H1 (cell line): Measurements from ENCODE around the gene GALP. TPM values are rescaled to one million over a fixed set of nuclear protein-coding genes. Genes with fewer than 3 reads are reported as not detected.

Experiments
- CTCF ChIA-PET: fragments of 300-600 bp; sonication (Branson Sonifier 250); formaldehyde crosslinking; loops from one replicate; lab custom pipeline; 2021; ENCODE audit not compliant: partially characterized antibody; lab: Charles Lee
- POLR2A ChIA-PET: fragments of 300-600 bp; sonication (Branson Sonifier 250); formaldehyde crosslinking; loops from one replicate; lab custom pipeline; 2021; ENCODE audit warnings: inconsistent platforms; ENCODE audit not compliant: partially characterized antibody; lab: Charles Lee
- DNase-seq, 2 experiments: peaks; one replicate each; pipeline versions ENCODE4 v3.0.0 to v3.0.0-alpha.2; 2010 to 2022; ENCODE audit warnings: low spot score in 2 of 2, low read depth in 1 of 2, mixed read lengths in 1 of 2
- FAIRE-seq: peaks from 2 replicates; lab custom pipeline; 2011; peaks lifted over from hg19 to GRCh38; lab: Jason Lieb, UNC
- H2AFZ ChIP-seq: 2 replicates; pipeline ENCODE4 v1.8.1; 2012; ENCODE audit warnings: low read length, inconsistent platforms
- H2AK5ac ChIP-seq: 2 replicates; pipeline ENCODE4 v1.6.1; 2013; ENCODE audit warnings: low read depth, low read length
- H2BK120ac ChIP-seq: replicated peaks from 2 replicates; pipeline ENCODE3; 2013; ENCODE audit warnings: low read depth, low read length, inconsistent platforms
- H2BK12ac ChIP-seq: 2 replicates; pipeline ENCODE4 v1.6.1; 2013; ENCODE audit warnings: low read depth, low read length
- H2BK15ac ChIP-seq: 2 replicates; pipeline ENCODE4 v1.6.1; 2013; ENCODE audit warnings: low read length
- H2BK20ac ChIP-seq: 2 replicates; pipeline ENCODE4 v1.6.1; 2013; ENCODE audit warnings: low read length
- H2BK5ac ChIP-seq: 2 replicates; pipeline ENCODE4 v1.6.1; 2013; ENCODE audit warnings: low read depth, low read length
- H3K14ac ChIP-seq: 2 replicates; pipeline ENCODE4 v1.6.1; 2013; ENCODE audit warnings: inconsistent platforms; ENCODE audit not compliant: insufficient read length
- H3K18ac ChIP-seq: 2 replicates; pipeline ENCODE4 v1.6.1; 2013; ENCODE audit warnings: low read length; ENCODE audit errors: extremely low read depth
- H3K23ac ChIP-seq: 2 replicates; pipeline ENCODE4 v1.6.1; 2013; ENCODE audit warnings: inconsistent platforms; ENCODE audit not compliant: insufficient read length
- H3K23me2 ChIP-seq: 2 replicates; pipeline ENCODE4 v1.6.1; 2013; ENCODE audit warnings: low read depth, low read length
- H3K27ac ChIP-seq: 2 replicates; pipeline ENCODE4 v1.6.1; 2011; ENCODE audit warnings: low read depth, low read length, inconsistent platforms
- H3K27me3 ChIP-seq, 4 experiments: replicated peaks in 1 of 4; 1 replicate in 1 of 4; 2 replicates in 3 of 4; pipeline versions ENCODE4 v1.6.1 to v1.8.1; 2011 to 2013; ENCODE audit warnings: low read length in 3 of 4, mild to moderate bottlenecking in 3 of 4, inconsistent platforms in 2 of 4, mixed read lengths in 2 of 4, moderate library complexity in 1 of 4; ENCODE audit not compliant: control insufficient read depth in 3 of 4, insufficient read depth in 3 of 4; ENCODE audit errors: extremely low read depth in 1 of 4
- H3K36me3 ChIP-seq, 4 experiments: 2 replicates each; pipeline versions ENCODE4 v1.6.1 to v1.8.1; 2011 to 2013; ENCODE audit warnings: mild to moderate bottlenecking in 4 of 4, low read length in 3 of 4, moderate library complexity in 2 of 4, control low read depth in 1 of 4, inconsistent platforms in 1 of 4; ENCODE audit not compliant: insufficient read depth in 4 of 4, control insufficient read depth in 2 of 4
- H3K4ac ChIP-seq: replicated peaks from 2 replicates; pipeline ENCODE3; 2013; ENCODE audit warnings: low read length, low read depth, mixed read lengths, inconsistent platforms; ENCODE audit not compliant: insufficient read length
- H3K4me1 ChIP-seq, 4 experiments: replicated peaks in 1 of 4; 1 replicate in 1 of 4; 2 replicates in 3 of 4; pipeline versions ENCODE4 v1.6.1 to v1.8.1; 2011 to 2013; ENCODE audit warnings: low read length in 3 of 4, inconsistent platforms in 2 of 4, mixed read lengths in 1 of 4; ENCODE audit not compliant: insufficient read depth in 4 of 4, control insufficient read depth in 3 of 4
- H3K4me2 ChIP-seq, 2 experiments: 2 replicates each; pipeline versions ENCODE4 v1.6.1 to v1.8.1; 2011 to 2013; ENCODE audit warnings: low read depth in 2 of 2, low read length in 2 of 2, control low read depth in 1 of 2, inconsistent platforms in 1 of 2, mild to moderate bottlenecking in 1 of 2; ENCODE audit not compliant: insufficient read depth in 1 of 2
- H3K4me3 ChIP-seq, 4 experiments: fragments of 200-600, 300-600 bp in 1 of 4; sonication (generic), shearing (Covaris generic), sonication (Bioruptor Twin) in 1 of 4; 2 replicates each; pipeline versions ENCODE4 v1.5.1 to v1.8.1; 2011 to 2016; ENCODE audit warnings: low read length in 4 of 4, low read depth in 3 of 4, control low read depth in 2 of 4, inconsistent platforms in 2 of 4, mild to moderate bottlenecking in 2 of 4, mixed read lengths in 1 of 4, moderate library complexity in 1 of 4; ENCODE audit not compliant: insufficient read depth in 2 of 4; ENCODE audit errors: extremely low read depth in 1 of 4
- H3K56ac ChIP-seq: replicated peaks from 2 replicates; pipeline ENCODE3; 2013; ENCODE audit warnings: low read depth, mild to moderate bottlenecking, mixed read lengths, low read length, inconsistent platforms; ENCODE audit not compliant: insufficient read length
- H3K79me1 ChIP-seq: 2 replicates; pipeline ENCODE4 v1.6.1; 2013; ENCODE audit warnings: low read depth, low read length, control low read depth
- H3K79me2 ChIP-seq, 2 experiments: 2 replicates each; pipeline versions ENCODE4 v1.6.1 to v1.8.1; 2012 to 2013; ENCODE audit warnings: low read length in 2 of 2, mild to moderate bottlenecking in 2 of 2, inconsistent platforms in 1 of 2; ENCODE audit not compliant: insufficient read depth in 2 of 2, control insufficient read depth in 1 of 2
- H3K9ac ChIP-seq, 4 experiments: replicated peaks in 1 of 4; 1 replicate in 1 of 4; 2 replicates in 3 of 4; pipeline versions ENCODE4 v1.6.1 to v1.8.1; 2011 to 2013; ENCODE audit warnings: low read depth in 3 of 4, low read length in 3 of 4, control low read depth in 2 of 4, mild to moderate bottlenecking in 2 of 4, moderate library complexity in 2 of 4, inconsistent platforms in 1 of 4; ENCODE audit errors: extremely low read depth in 1 of 4
- H3K9me3 ChIP-seq, 2 experiments: 2 replicates each; pipeline versions ENCODE4 v1.6.1 to v1.8.1; 2012 to 2013; ENCODE audit warnings: mild to moderate bottlenecking in 2 of 2, moderate library complexity in 2 of 2, control low read depth in 1 of 2, inconsistent platforms in 1 of 2, low read depth in 1 of 2, low read length in 1 of 2, mixed read lengths in 1 of 2; ENCODE audit not compliant: insufficient read depth in 2 of 2
- H4K20me1 ChIP-seq, 2 experiments: replicated peaks in 1 of 2; 2 replicates each; pipeline versions ENCODE3 to v1.8.1; 2011 to 2013; ENCODE audit warnings: inconsistent platforms in 2 of 2, low read length in 2 of 2, mild to moderate bottlenecking in 1 of 2; ENCODE audit not compliant: insufficient read depth in 2 of 2, control insufficient read depth in 1 of 2
- H4K5ac ChIP-seq: 2 replicates; pipeline ENCODE4 v1.6.1; 2013; ENCODE audit warnings: low read length, low read depth, mixed read lengths, inconsistent platforms; ENCODE audit not compliant: insufficient read length
- H4K8ac ChIP-seq: 2 replicates; pipeline ENCODE4 v1.8.0; 2013; ENCODE audit warnings: mild to moderate bottlenecking, moderate library complexity, low read length, inconsistent platforms; ENCODE audit not compliant: insufficient read depth; ENCODE audit errors: extremely low read depth
- H4K91ac ChIP-seq: replicated peaks from 2 replicates; pipeline ENCODE3; 2013; ENCODE audit warnings: low read length, mixed read lengths, inconsistent platforms; ENCODE audit not compliant: insufficient read length
- EP300 ChIP-seq, 2 experiments: IDR thresholded peaks; 1 replicate in 1 of 2; 2 replicates in 1 of 2; pipeline ENCODE4 v1.6.1; 2011 to 2012; ENCODE audit warnings: low read depth in 2 of 2, low read length in 2 of 2, mild to moderate bottlenecking in 2 of 2, borderline replicate concordance in 1 of 2, inconsistent platforms in 1 of 2, moderate library complexity in 1 of 2
- HDAC2 ChIP-seq, 2 experiments: fragments of 300-600 bp in 1 of 2; sonication (generic) in 1 of 2; IDR thresholded peaks; 2 replicates each; pipeline ENCODE4 v1.6.1; 2011 to 2012; ENCODE audit warnings: low read depth in 2 of 2, low read length in 2 of 2, mild to moderate bottlenecking in 2 of 2, moderate library complexity in 2 of 2, borderline replicate concordance in 1 of 2, inconsistent platforms in 1 of 2
- JUN ChIP-seq: IDR thresholded peaks from 2 replicates; pipeline ENCODE4 v1.6.1; 2011; ENCODE audit warnings: low read depth, mild to moderate bottlenecking, improper control_type of control experiment, low read length
- KDM1A ChIP-seq: fragments of 200-600, 300-600 bp; sonication (generic); IDR thresholded peaks from 2 replicates; pipeline ENCODE4 v1.7.1; 2016; ENCODE audit warnings: mild to moderate bottlenecking, low read length, borderline replicate concordance
- MAFK ChIP-seq: IDR thresholded peaks from 2 replicates; pipeline ENCODE4 v1.6.1; 2012; ENCODE audit warnings: low read depth, mild to moderate bottlenecking, improper control_type of control experiment, low read length
- RAD21 ChIP-seq, 2 experiments: IDR thresholded peaks in 1 of 2; conservative IDR thresholded peaks in 1 of 2; 2 replicates each; pipeline ENCODE4 v1.6.1; 2011; ENCODE audit warnings: low read depth in 2 of 2, low read length in 2 of 2, improper control_type of control experiment in 1 of 2, inconsistent platforms in 1 of 2, mild to moderate bottlenecking in 1 of 2, moderate library complexity in 1 of 2
- RNF2 ChIP-seq: fragments of 200-900, 300-1000 bp; sonication (generic); IDR thresholded peaks from 2 replicates; pipeline ENCODE4 v1.7.1; 2016; ENCODE audit warnings: borderline replicate concordance, low read depth, mild to moderate bottlenecking, antibody characterized with exemption, low read length; ENCODE audit not compliant: poor library complexity, severe bottlenecking; ENCODE audit errors: missing control alignments
- SIRT6 ChIP-seq: IDR thresholded peaks from one replicate; pipeline ENCODE4 v1.7.1; 2012; ENCODE audit warnings: low read length, inconsistent platforms
- SUZ12 ChIP-seq: fragments of 200-600 bp; sonication (generic); IDR thresholded peaks from 2 replicates; pipeline ENCODE4 v1.6.1; 2012; ENCODE audit warnings: mild to moderate bottlenecking, inconsistent platforms, low read length, moderate library complexity, mixed read lengths
- TAF1 ChIP-seq: IDR thresholded peaks from 2 replicates; pipeline ENCODE4 v1.6.1; 2011; ENCODE audit warnings: mild to moderate bottlenecking, low read depth, low read length
- WGBS, 2 experiments: shearing (Covaris generic) in 1 of 2; methylation state at CpG; one replicate each; pipeline versions ENCODE4 v1.1.6 to v1.1.7; 2013 to 2015; ENCODE audit warnings: low lambda C conversion rate in 2 of 2, mixed read lengths in 2 of 2, inconsistent platforms in 1 of 2, low coverage in 1 of 2, missing lambda C conversion rate in 1 of 2; ENCODE audit not compliant: insufficient replicate concordance in 2 of 2, insufficient coverage in 1 of 2, insufficient read length in 1 of 2; ENCODE audit errors: extremely low coverage in 1 of 2, missing lambda C conversion rate in 1 of 2; 5-methylcytosine and 5-hydroxymethylcytosine counted together
- polyA plus RNA-seq, 7 experiments: library from polyadenylated mRNA; depleted of rRNA in 3 of 7; stranded (reverse) in 5 of 7; unstranded in 2 of 7; fragments of >200 nt in 5 of 7; fragments of 200-250 nt in 2 of 7; gene quantifications; 1 replicate in 5 of 7; 2 replicates in 1 of 7; 4 replicates in 1 of 7; pipeline versions ENCODE4 v1.2.1 to v1.2.3, GENCODE V29; 2011 to 2013; ENCODE audit warnings: missing spikeins in 2 of 7, mixed read lengths in 2 of 7
- total RNA-seq: library from RNA; stranded (reverse); fragmentation: NEBNext Ultra II Directional; extraction: Animal tissue kit (Norgen Biotek cat#: 25700); gene quantifications from 2 replicates; pipeline ENCODE4 v1.2.1, GENCODE V29; 2021
- TF ChIP-seq, protein P1 (sequence below): IDR thresholded peaks from 2 replicates; pipeline ENCODE4 v1.6.1; 2012; ENCODE audit warnings: low read length, inconsistent platforms

Gene GALP
- total and polyA plus RNA-seq, 2 of the 8 experiments (the other 6 are each of a cell fraction or from before 2014, with no cell fraction given): 0.14 TPM; not detected in 1

DNA sequence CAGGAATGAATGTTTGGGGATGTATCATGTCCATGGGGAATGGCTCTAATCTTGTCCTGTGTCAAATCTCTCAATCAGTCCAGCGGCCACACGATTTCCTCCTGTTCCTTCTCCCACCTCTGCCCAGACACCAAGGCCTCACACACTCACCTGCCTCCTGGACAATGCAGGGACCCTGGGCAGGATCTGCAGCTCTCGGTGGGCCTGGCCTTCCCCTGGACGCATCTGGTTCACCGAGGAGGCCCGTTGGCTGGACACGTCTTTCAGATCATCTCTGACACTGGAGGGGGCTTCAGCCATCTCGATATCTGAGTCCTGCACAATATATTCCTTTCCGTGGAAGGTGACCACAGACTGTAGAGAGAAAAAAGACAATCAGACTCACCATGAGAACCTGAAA, 47.7 kb downstream of the GALP start:
- H2BK120ac ChIP-seq: no peak overlapping the region
- no peaks in the 10 kb centered on the region for H3K4me1 ChIP-seq
- no peak overlapping the region for H4K91ac ChIP-seq
- H4K8ac ChIP-seq: no peak overlapping the region
- FAIRE-seq (no peak), DNase-seq (no peak)
- no peak overlapping the region for H3K9ac ChIP-seq
- no peak overlapping the region for H2BK20ac ChIP-seq
- WGBS, 2 experiments: 86% methylated on average over 9 of the region's 9 CpGs; no CpG with 5 or more reads in 1 of the 2 experiments
- H3K27me3 ChIP-seq: no peaks in the 10 kb centered on the region
- no peak overlapping the region for H2BK5ac ChIP-seq
- H3K23ac ChIP-seq: no peak overlapping the region
- H3K23me2 ChIP-seq: 0 out of 2 replicates have a peak, but pooled peaks cover 2% of the 10 kb centered on the region
- no peak overlapping the region for H3K56ac ChIP-seq
- ChIA-PET POLR2A (no interaction called here), CTCF (interaction anchor here (0.8 to 4.9 kb wide), 17 partner anchors 9 to 157 kb away, joined by 3 to 31 read pairs (median 4); no protein-coding TSS in a partner anchor)
- no peak overlapping the region for H2BK12ac ChIP-seq
- H4K5ac ChIP-seq: no peak overlapping the region
- no peak overlapping the region for H2AK5ac ChIP-seq
- no peak overlapping the region for H2AFZ ChIP-seq
- no peak overlapping the region for H3K4me3 ChIP-seq
- H3K4ac ChIP-seq: no peak overlapping the region
- H3K14ac ChIP-seq: no peak overlapping the region
- no peak overlapping the region for H3K27ac ChIP-seq
- H3K36me3 ChIP-seq: no peaks in the 10 kb centered on the region
- no peaks in the 10 kb centered on the region for H3K9me3 ChIP-seq
- no peak overlapping the region for H3K4me2 ChIP-seq
- no peak overlapping the region for H3K18ac ChIP-seq
- no peaks in the 10 kb centered on the region for H3K79me2 ChIP-seq
- H2BK15ac ChIP-seq: no peak overlapping the region
- peaks cover 0 to 2% of the 10 kb centered on the region in 2 experiments for H4K20me1 ChIP-seq
- H3K79me1 ChIP-seq: no peaks in the 10 kb centered on the region
- no peak for TF ChIP-seq RNF2
- no peak for TF ChIP-seq EP300 (IDR thresholded peaks at IDR 0.05; ENCODE audit: borderline replicate concordance in 1 of 2, low read depth in 2 of 2, low read length in 2 of 2)
- TF ChIP-seq HDAC2 (IDR thresholded peaks at IDR 0.05; ENCODE audit: borderline replicate concordance in 1 of 2, low read depth in 2 of 2, low read length in 2 of 2): no peak
- no peak for TF ChIP-seq SIRT6
- TF ChIP-seq JUN: no peak
- TF ChIP-seq, protein P1, sequence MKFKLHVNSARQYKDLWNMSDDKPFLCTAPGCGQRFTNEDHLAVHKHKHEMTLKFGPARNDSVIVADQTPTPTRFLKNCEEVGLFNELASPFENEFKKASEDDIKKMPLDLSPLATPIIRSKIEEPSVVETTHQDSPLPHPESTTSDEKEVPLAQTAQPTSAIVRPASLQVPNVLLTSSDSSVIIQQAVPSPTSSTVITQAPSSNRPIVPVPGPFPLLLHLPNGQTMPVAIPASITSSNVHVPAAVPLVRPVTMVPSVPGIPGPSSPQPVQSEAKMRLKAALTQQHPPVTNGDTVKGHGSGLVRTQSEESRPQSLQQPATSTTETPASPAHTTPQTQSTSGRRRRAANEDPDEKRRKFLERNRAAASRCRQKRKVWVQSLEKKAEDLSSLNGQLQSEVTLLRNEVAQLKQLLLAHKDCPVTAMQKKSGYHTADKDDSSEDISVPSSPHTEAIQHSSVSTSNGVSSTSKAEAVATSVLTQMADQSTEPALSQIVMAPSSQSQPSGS: no peak
- TF ChIP-seq MAFK: no peak
- TF ChIP-seq TAF1: no peak
- TF ChIP-seq RAD21 (IDR thresholded peaks at IDR 0.05 in 1 of 2, conservative IDR thresholded peaks at IDR 0.05 in 1 of 2; ENCODE audit: low read depth in 2 of 2, low read length in 2 of 2): no peak
- TF ChIP-seq KDM1A: no peak
- TF ChIP-seq SUZ12: no peak
